NCI-H146 treated with DMSO at 0.1 percent for 48 hours (cell line): Measurements from ENCODE around the gene GNAI1.

ENCODE experiments used
- DNase-seq: peaks from one replicate; lab custom pipeline; 2025; ENCODE audit not compliant: unreplicated experiment; lab: John Stamatoyannopoulos, UW

GNAI1 gene

GRCh38 chr7:80204919-80205318, 70.3 kb downstream of the GNAI1 start:
- no peak for DNase-seq

- no peak for DNase-seq
These were observed 72.1 kb downstream of the GNAI1 start for GRCh38 chr7:80206763-80207162.

GRCh38 chr7:80207501-80207900, 72.9 kb downstream of the GNAI1 start:
- no peak for DNase-seq

- DNase-seq, result no peak
These were observed 74.1 kb downstream of the GNAI1 start for GRCh38 chr7:80208700-80209099.

GRCh38 chr7:80210400-80210799, 75.8 kb downstream of the GNAI1 start:
- no peak for DNase-seq

- no peak for DNase-seq
These were observed 79.2 kb downstream of the GNAI1 start for GRCh38 chr7:80213814-80214213.

GRCh38 chr7:80215734-80216133, 81.1 kb downstream of the GNAI1 start:
- no peak for DNase-seq

- no peak for DNase-seq
These were observed 82.6 kb downstream of the GNAI1 start for GRCh38 chr7:80216996-80217842.

GRCh38 chr7:80218723-80219122, 84.1 kb downstream of the GNAI1 start:
- DNase-seq, result no peak

GRCh38 chr7:80220022-80220634, 85.5 kb downstream of the GNAI1 start:
- no peak for DNase-seq

- no peak for DNase-seq
These were observed 89.8 kb downstream of the GNAI1 start for GRCh38 chr7:80224415-80224814.

GRCh38 chr7:80225361-80225760, 90.7 kb downstream of the GNAI1 start:
- DNase-seq, result no peak

- no peak for DNase-seq
These were observed 92.0 kb downstream of the GNAI1 start for GRCh38 chr7:80226629-80227028.

- no peak for DNase-seq
These were observed 95.7 kb downstream of the GNAI1 start for GRCh38 chr7:80230327-80230726.

GRCh38 chr7:80231707-80232106, 97.1 kb downstream of the GNAI1 start:
- no peak for DNase-seq

GRCh38 chr7:80232979-80233724, 98.5 kb downstream of the GNAI1 start:
- no peak for DNase-seq

GRCh38 chr7:80235334-80235733, 100.7 kb downstream of the GNAI1 start:
- DNase-seq, result no peak

GRCh38 chr7:80236681-80237080, 102.0 kb downstream of the GNAI1 start:
- no peak for DNase-seq

- DNase-seq, result no peak
These were observed 105.8 kb downstream of the GNAI1 start for GRCh38 chr7:80240265-80241025.

- no peak for DNase-seq
These were observed 107.0 kb downstream of the GNAI1 start for GRCh38 chr7:80241671-80242070.

GRCh38 chr7:80243425-80243824, 108.8 kb downstream of the GNAI1 start:
- no peak for DNase-seq
